Activated CD4-positive, alpha-beta memory T cell treated with anti-CD3 and anti-CD28 coated beads for 36 hours (primary cell): ENCODE measurements around the gene PLEKHA7. TPM values are rescaled to one million over a fixed set of nuclear protein-coding genes. Genes with fewer than 3 reads are reported as not detected.

Experiments used
- CTCF ChIA-PET: fragments of 350-600 bp; sonication (Branson Sonifier 250); formaldehyde crosslinking; loops from one replicate; lab custom pipeline; 2021; ENCODE audit warnings: antibody characterized with exemption, inconsistent platforms; lab: Charles Lee
- POLR2A ChIA-PET: fragments of 350-600 bp; sonication (Branson Sonifier 250); formaldehyde crosslinking; loops from one replicate; lab custom pipeline; 2021; ENCODE audit warnings: antibody characterized with exemption; lab: Charles Lee
- DNase-seq: peaks from one replicate; pipeline ENCODE4 v3.0.0-alpha.2; 2020
- H3K27ac Mint-ChIP-seq: one replicate; pipeline ENCODE4 v1.8.0; 2021; ENCODE audit warnings: mixed read lengths
- H3K27me3 Mint-ChIP-seq: one replicate; pipeline ENCODE4 v1.8.0; 2021; ENCODE audit warnings: mixed read lengths
- H3K36me3 Mint-ChIP-seq: one replicate; pipeline ENCODE4 v1.8.0; 2021; ENCODE audit warnings: mixed read lengths
- H3K4me1 Mint-ChIP-seq: one replicate; pipeline ENCODE4 v1.8.0; 2021; ENCODE audit warnings: low read depth, mixed read lengths
- H3K4me3 Mint-ChIP-seq: one replicate; pipeline ENCODE4 v1.8.0; 2021; ENCODE audit warnings: mild to moderate bottlenecking, mixed read lengths
- H3K9me3 Mint-ChIP-seq: one replicate; pipeline ENCODE4 v1.8.0; 2021; ENCODE audit warnings: mixed read lengths
- intact Hi-C: fragments of 100-400 bp; cut with micrococcal nuclease; formaldehyde crosslinking; loops from one replicate; pipeline ENCODE4 v1.15.1; 2023
- total RNA-seq, 2 experiments: library from RNA; stranded (reverse); gene quantifications; one replicate each; pipeline ENCODE4 v1.2.3, GENCODE V29; 2021

The PLEKHA7 gene
- total RNA-seq, 2 experiments from 2014 or later, result 5.1 to 5.3 TPM

DNA sequence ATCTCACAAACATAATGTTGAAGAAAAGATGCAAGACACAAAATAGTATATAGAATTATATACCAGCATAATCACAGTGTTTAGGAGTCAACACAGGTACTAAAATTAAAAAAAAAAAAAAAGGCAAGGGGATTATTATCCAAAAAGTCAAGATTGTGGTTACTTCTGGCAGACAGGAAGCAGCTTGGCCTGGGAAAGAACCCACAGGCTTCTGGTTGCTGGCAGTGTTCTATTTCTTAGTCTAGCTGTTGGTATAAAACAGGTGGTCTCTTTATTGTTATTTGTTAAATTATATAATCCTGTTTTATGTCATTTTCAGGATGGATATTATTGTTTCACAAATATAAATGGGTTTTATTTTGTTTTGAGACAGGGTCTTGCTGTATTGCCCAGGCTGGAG is 221.8 kb downstream of the PLEKHA7 start:
- no peaks in the 10 kb centered on the region for H3K36me3 Mint-ChIP-seq
- POLR2A ChIA-PET, result interaction anchor here (0.5 to 0.6 kb wide), 3 partner anchors 170 to 717 kb away, joined by 3 to 4 read pairs (median 3); no protein-coding TSS in a partner anchor
- DNase-seq, result no peak
- intact Hi-C loops, result no loop called here
- no peaks in the 10 kb centered on the region for H3K27me3 Mint-ChIP-seq
- no peak overlapping the region for H3K4me3 Mint-ChIP-seq
- H3K27ac Mint-ChIP-seq, result no peak overlapping the region
- CTCF ChIA-PET, result interaction anchor here (1.1 to 2.4 kb wide), 2 partner anchors 28 to 270 kb away, joined by 3 to 10 read pairs; no protein-coding TSS in a partner anchor
- H3K9me3 Mint-ChIP-seq, result no peaks in the 10 kb centered on the region
- H3K4me1 Mint-ChIP-seq, result peaks cover 14% of the 10 kb centered on the region

DNA sequence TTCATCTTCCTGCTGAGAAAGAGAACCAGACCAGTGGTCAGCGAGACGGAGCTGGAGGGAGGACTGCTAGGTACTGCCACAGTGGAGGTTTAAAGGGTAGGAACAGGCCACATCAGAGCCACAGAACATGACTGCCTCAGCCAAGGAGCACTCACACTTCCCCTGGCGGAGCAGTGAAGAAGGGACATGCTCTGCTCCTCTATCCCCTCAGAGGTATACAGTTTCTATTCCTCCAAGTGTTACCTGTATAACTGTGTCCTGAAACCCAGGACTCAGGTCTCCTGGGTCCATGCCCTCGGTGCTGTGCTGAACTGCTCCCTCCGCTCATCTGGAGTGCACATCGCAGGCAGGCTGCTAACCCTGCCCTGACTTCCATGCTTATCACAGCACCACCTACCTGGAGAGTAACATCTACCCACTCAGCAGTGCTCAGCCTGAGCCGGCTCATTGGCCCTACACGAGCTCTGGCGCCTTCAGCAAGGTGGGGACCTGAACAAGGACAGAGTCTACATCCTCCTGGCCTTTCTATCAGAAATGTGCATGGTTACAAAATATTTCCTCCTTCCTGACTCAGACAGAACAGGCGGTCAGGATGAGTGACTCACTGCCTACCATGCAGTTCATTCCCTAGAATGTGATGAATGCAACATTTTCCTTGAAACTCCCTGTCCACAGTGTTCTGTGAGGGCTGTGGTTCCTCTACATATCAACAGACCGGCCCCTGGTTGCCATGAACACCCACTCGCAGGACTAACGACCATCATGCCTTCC is 222.8 kb downstream of the PLEKHA7 start:
- Mint-ChIP-seq H3K36me3 (no peaks in the 10 kb centered on the region), H3K27ac (peak overlapping the region; percentile 29)

DNA sequence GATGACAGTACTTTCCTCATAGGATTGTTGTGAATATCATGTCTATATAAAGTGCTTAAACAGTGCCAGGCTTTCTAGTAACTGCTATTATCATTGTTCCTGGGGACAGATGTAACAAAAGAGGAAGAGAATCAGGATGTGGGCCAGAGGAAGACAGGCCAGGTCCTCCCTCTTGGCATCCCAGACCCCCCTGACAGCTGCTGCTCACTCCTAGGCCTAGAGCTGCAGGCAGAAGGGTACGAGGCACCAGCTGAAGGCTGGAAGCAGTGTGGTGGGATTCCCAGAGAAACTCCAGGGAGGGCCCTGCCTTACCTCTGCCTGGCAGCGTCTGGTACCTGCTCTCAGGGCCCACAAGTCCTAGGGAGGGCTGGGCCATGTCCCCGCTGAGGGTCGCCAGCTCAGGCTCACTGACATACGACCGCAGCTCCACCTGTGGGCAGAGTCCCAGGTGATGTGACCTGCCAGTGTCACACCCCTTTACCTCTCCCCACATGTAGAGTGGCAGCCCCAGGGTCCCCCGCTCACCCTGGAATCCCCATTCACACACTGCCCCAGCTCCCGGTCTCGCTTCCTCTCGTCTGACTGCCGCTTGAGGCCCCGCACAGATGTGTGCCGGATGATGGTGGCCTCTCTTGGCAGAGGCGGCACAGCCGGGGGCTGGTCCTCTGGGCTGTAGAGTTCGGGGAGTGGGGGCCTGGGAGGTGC is 223.6 kb downstream of the PLEKHA7 start:
- Mint-ChIP-seq H3K27me3 (no peaks in the 10 kb centered on the region), H3K36me3 (no peaks in the 10 kb centered on the region), H3K4me3 (no peak overlapping the region), H3K9me3 (no peaks in the 10 kb centered on the region), H3K4me1 (peaks cover 12% of the 10 kb centered on the region), H3K27ac (no peak overlapping the region)
- no peak for DNase-seq
- ChIA-PET POLR2A (no interaction called here), CTCF (interaction anchor here (0.7 to 8.5 kb wide), 2 partner anchors 10 to 272 kb away, joined by 3 to 103 read pairs; no protein-coding TSS in a partner anchor)
- intact Hi-C loops, result no loop called here

More for the DNA sequence above, 222.8 kb downstream of the PLEKHA7 start:
- Mint-ChIP-seq H3K9me3 (no peaks in the 10 kb centered on the region), H3K4me1 (peaks cover 12% of the 10 kb centered on the region), H3K4me3 (no peak overlapping the region), H3K27me3 (no peaks in the 10 kb centered on the region)
- intact Hi-C loops, result no loop called here
- peak; percentile 23 for DNase-seq
- CTCF ChIA-PET, result interaction anchor here (0.7 to 8.5 kb wide), 3 partner anchors 10 to 271 kb away, joined by 3 to 103 read pairs (median 10); no protein-coding TSS in a partner anchor
- POLR2A ChIA-PET, result no interaction called here

DNA sequence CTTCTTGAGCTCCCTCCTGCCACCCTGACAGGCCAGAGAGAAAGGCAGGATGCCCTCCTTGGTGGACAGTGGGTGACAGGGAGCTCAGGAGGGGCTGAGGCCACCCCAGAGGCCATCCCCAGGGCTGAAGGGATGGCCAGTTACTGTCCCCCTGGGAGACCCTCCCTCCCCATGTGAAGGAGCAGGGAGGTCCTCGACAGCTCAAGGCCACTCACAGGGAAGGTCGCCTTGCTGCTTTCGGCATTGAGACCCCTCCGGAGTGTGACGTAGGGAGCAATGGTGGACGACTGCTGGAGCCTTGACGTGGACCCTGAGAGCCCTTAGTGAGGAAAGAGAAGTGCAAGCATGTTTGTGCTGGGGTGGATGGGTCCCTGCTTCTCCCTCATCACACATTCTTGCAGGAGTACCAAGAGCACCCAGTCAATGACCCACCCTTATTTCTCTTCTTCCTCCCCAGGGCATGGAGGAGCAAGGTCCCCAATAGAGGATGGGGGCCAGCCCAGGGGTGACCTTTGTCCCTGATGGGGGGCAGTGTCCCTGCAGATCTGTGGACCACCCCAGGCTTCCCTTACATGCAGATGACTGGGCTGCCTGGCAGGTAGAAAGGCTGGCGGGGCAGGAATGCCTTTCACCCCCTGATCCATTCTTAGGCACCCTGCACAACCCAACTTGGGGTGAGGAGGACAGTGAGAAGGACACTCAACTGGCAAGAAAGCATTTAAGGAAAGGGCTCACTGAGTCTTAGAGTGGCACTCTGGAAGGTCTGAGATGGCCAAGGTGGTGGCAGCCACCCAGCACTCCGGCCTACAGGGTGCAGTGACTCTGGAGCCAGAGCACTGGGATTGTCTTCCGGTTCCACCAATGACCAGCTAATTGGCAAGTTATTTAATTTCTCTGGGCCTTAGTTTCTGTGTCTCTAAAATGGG is 224.4 kb downstream of the PLEKHA7 start:
- no peak for DNase-seq
- Mint-ChIP-seq H3K27me3 (no peaks in the 10 kb centered on the region), H3K27ac (no peak overlapping the region), H3K4me3 (no peak overlapping the region), H3K9me3 (no peaks in the 10 kb centered on the region), H3K36me3 (no peaks in the 10 kb centered on the region), H3K4me1 (peaks cover 7% of the 10 kb centered on the region)
- intact Hi-C loops, result loop anchor here (5.0 to 10.0 kb wide), 2 partner anchors 32 to 715 kb away; no protein-coding TSS in a partner anchor
- POLR2A ChIA-PET, result no interaction called here
- CTCF ChIA-PET, result interaction anchor here (1.7 to 8.5 kb wide), 3 partner anchors 30 to 286 kb away, joined by 5 to 103 read pairs (median 6); no protein-coding TSS in a partner anchor

DNA sequence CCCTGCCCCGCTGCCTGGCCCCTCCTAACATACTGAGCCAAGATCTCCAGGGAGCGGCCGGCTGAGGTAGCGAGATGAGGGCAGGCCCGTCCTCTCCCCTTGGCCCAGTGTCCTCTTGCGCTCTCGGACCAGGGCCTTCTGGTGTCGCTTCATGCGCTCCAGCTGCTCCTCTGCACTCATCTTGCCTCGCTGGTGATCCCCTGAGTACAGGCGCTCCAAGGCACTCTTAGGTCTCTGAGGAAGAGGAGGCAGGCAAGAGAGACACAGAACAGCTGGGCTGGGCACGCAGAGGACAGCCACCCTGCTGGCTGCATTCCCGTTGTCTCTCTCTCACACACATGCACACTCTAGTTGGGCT is 225.2 kb downstream of the PLEKHA7 start:
- Mint-ChIP-seq H3K36me3 (no peaks in the 10 kb centered on the region), H3K9me3 (no peaks in the 10 kb centered on the region)

DNA sequence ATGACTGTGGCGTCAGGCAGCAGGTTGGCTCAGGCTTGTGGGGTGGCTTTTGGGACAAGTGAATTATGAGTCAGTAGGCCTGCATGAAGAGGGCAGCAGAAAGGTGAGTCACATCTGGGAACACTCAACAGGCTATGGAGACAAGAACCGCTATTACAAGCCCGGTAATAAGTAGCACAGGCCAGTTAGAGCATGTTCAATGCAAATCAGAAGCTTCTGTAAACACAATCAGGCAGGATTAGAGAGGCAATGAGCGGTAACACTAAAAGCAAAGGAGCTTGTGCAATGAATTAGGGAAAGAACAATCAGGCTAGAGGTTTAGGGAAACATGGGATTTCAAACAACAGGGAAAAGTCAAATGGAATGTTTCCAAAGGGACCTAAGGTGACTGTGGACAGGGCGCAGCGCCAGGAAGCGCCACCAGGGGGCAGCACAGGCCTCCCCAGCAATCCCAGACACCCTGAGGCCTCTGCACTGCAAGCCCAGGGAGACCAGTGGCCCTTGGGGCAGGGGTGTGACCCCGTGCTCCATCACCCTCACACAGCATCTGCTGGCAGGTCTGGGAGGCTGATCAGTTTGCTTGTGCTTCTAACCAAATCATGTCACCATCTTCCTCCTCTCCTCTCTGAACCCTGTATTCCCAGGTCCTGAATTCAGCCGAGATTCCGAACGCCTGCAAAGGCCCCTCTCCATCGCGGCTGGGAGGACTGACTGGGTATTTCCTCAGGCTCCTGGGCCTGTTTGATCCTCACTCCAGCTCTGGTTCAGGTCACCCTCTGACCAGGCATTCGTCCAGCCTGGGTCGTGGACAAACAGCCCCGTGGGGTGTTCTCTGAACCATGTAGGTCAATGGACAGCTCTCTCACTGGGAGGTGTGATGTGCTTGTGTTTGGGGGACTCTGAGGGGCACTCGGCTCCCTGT is 225.8 kb downstream of the PLEKHA7 start:
- ChIA-PET POLR2A (no interaction called here), CTCF (interaction anchor here (0.6 to 8.5 kb wide), 25 partner anchors 10 to 1636 kb away, joined by 3 to 103 read pairs (median 3); partner anchors contain the start of gene RPS13)
- H3K27ac Mint-ChIP-seq, result no peak overlapping the region
- no peaks in the 10 kb centered on the region for H3K36me3 Mint-ChIP-seq
- DNase-seq, result peak; percentile 73
- H3K27me3 Mint-ChIP-seq, result no peaks in the 10 kb centered on the region
- H3K4me3 Mint-ChIP-seq, result no peak overlapping the region
- intact Hi-C loops, result loop anchor here (1.0 to 10.0 kb wide), 3 partner anchors 34 to 716 kb away; no protein-coding TSS in a partner anchor
- H3K9me3 Mint-ChIP-seq, result no peaks in the 10 kb centered on the region
- H3K4me1 Mint-ChIP-seq, result peaks cover 7% of the 10 kb centered on the region

More for the DNA sequence above, 225.2 kb downstream of the PLEKHA7 start:
- DNase-seq, result no peak
- no peak overlapping the region for H3K4me3 Mint-ChIP-seq
- peaks cover 7% of the 10 kb centered on the region for H3K4me1 Mint-ChIP-seq
- intact Hi-C loops, result loop anchor here (5.0 to 10.0 kb wide), 2 partner anchors 33 to 716 kb away; no protein-coding TSS in a partner anchor
- ChIA-PET CTCF (interaction anchor here (0.6 to 8.5 kb wide), 7 partner anchors 17 to 309 kb away, joined by 3 to 103 read pairs (median 5); no protein-coding TSS in a partner anchor), POLR2A (no interaction called here)
- no peaks in the 10 kb centered on the region for H3K27me3 Mint-ChIP-seq
- no peak overlapping the region for H3K27ac Mint-ChIP-seq

DNA sequence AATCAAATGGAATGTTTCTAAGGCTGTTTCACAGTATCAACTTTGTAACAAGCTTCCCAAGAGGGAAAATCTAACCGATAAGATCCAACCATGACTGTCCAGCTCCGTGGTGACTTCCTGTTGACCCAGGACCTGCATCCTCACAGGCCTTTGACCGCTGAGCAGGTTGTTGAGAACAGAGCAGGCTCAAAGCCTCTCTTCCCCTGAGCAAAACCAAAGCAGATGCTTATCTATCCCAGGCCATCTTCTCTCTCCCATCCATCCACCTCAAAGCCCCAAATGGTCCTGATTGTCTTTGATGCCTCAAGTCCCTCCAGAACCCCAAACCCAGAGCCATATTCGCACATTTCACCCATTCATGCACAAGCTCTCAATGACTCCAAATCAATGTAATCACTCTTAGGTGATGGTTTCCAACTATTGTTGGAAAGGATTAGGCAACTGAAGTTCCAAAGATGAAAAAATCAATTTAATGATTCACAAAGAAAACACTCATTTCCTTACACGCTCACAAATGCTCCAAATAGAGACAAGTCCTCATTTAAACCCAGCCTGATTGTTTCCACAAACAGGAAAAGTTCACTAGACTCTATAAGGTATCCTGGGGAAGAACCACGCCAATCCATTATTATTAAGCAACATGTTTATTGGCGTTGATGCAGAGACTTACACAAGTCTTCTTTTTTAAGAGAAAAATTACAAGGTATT is 227.0 kb downstream of the PLEKHA7 start:
- Mint-ChIP-seq H3K4me1 (peaks cover 7% of the 10 kb centered on the region), H3K4me3 (no peak overlapping the region), H3K27me3 (no peaks in the 10 kb centered on the region), H3K9me3 (no peaks in the 10 kb centered on the region), H3K27ac (no peak overlapping the region), H3K36me3 (no peaks in the 10 kb centered on the region)
- intact Hi-C loops, result loop anchor here (5.0 to 10.0 kb wide), 2 partner anchors 35 to 718 kb away; no protein-coding TSS in a partner anchor
- no peak for DNase-seq
- POLR2A ChIA-PET, result no interaction called here
- CTCF ChIA-PET, result interaction anchor here (0.7 to 8.5 kb wide), 22 partner anchors 10 to 717 kb away, joined by 3 to 103 read pairs (median 4); no protein-coding TSS in a partner anchor

DNA sequence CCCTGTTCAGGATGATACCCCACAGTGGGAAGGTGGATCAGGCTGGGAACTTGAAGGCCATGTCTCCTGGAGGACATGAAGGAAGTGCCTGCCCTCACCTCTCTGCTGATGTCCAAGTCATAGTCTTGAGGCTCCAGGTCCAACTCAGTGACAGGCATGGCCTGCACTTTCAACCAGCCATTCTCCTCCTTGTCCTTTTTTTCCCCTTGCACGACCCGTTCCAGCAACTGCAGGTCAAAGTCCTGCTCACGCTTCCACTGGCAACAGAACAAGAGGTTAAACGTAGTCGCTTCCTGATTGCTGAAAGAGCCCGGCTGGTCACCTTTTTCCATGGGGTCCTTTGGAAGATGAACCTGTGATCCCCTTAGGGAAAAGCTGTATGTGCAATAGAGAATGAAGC is 228.1 kb downstream of the PLEKHA7 start:
- POLR2A ChIA-PET, result no interaction called here
- intact Hi-C loops, result loop anchor here (5.0 to 10.0 kb wide), 2 partner anchors 36 to 719 kb away; no protein-coding TSS in a partner anchor
- H3K36me3 Mint-ChIP-seq, result no peaks in the 10 kb centered on the region
- H3K27me3 Mint-ChIP-seq, result no peaks in the 10 kb centered on the region
- H3K9me3 Mint-ChIP-seq, result no peaks in the 10 kb centered on the region
- DNase-seq, result no peak
- H3K27ac Mint-ChIP-seq, result no peak overlapping the region
- no peak overlapping the region for H3K4me3 Mint-ChIP-seq
- no peaks in the 10 kb centered on the region for H3K4me1 Mint-ChIP-seq
- CTCF ChIA-PET, result interaction anchor here (0.6 to 8.5 kb wide), 34 partner anchors 8 to 742 kb away, joined by 3 to 103 read pairs (median 4); partner anchors contain the start of genes PLEKHA7 and RPS13

DNA sequence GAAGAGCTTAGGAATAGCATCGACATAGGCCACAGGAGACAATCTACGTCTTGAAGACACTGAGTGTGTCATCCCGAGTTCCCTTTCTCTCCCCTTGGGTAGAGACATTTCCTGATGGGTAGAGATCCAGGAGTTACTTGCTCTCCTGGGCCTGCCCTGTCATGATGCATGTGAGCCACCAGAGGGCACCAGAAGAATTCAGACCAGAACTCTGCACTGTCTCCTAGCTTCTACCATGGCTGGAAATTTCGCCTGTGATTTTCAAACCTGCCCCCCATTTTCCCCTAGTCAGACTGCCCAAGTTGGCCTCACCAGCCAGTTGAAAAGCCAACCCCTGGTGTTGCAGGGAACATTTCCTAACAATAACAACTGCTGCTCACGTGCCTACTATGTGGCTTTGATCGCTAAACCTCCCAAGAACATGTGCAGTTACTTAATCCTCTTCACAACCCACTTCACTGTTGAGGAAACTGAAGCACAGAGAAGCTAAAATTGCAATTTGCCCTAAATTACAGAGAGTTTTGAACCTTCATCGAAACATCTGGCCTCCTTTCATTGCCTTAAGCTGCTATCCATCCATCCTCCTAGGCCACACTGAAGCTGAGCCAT is 228.6 kb downstream of the PLEKHA7 start:
- Mint-ChIP-seq H3K36me3 (no peaks in the 10 kb centered on the region), H3K27ac (no peak overlapping the region), H3K27me3 (no peaks in the 10 kb centered on the region), H3K9me3 (no peaks in the 10 kb centered on the region), H3K4me3 (no peak overlapping the region), H3K4me1 (no peaks in the 10 kb centered on the region)
- POLR2A ChIA-PET, result no interaction called here
- DNase-seq, result peak; percentile 72
- CTCF ChIA-PET, result interaction anchor here (0.6 to 8.5 kb wide), 36 partner anchors 9 to 1099 kb away, joined by 3 to 103 read pairs (median 4); partner anchors contain the start of genes C11orf58, PLEKHA7 and RPS13
- intact Hi-C loops, result loop anchor here (5.0 to 10.0 kb wide), 2 partner anchors 37 to 719 kb away; no protein-coding TSS in a partner anchor
